ENCODE measurements around the gene NISCH. TPM values are rescaled to one million over a fixed set of nuclear protein-coding genes. Genes with fewer than 3 reads are reported as not detected.
"Not testable (repeated sequence)": the region's sequence is repeated elsewhere in the genome, so short reads cannot be mapped to it uniquely, and the experiment has no call there.

NISCH gene
- total RNA-seq, 6 experiments from 2014 or later: 46.4 to 62.5 (median 55.8) TPM

DNA sequence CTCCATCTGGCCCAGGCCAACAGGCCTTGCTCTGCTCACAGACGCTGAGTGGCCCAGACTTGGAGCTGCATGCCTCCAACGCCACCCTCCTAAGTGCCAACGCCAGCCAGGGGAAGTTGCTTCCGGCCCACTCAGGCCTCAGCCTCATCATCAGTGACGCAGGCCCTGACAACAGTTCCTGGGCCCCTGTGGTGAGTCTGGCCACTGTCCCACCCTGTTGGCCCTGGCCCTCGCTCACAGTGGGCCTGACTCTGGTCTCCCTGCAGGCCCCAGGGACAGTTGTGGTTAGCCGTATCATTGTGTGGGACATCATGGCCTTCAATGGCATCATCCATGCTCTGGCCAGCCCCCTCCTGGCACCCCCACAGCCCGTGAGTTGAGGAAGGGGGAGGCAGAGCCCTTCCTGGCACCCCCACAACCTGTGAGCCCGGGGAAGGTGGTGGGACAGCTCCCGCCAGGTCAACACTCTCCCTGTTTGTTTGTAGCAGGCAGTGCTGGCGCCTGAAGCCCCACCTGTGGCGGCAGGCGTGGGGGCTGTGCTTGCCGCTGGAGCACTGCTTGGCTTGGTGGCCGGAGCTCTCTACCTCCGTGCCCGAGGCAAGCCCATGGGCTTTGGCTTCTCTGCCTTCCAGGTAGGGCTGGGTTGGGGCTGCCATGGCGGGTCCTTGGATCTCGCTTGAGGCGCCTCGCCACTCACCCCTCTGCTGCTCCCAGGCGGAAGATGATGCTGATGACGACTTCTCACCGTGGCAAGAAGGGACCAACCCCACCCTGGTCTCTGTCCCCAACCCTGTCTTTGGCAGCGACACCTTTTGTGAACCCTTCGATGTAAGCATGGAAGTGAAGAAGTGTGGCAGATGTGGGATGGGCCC lies 68.2 kb downstream of the NISCH start:
- Mint-ChIP-seq H3K4me3 (no peak overlapping the region), H3K4me1 (ENCODE audit: low read depth) (peaks cover 5% of the 10 kb centered on the region; the same call in 1 of the 2 replicates), H3K27ac (no peak overlapping the region), H3K27me3 (ENCODE audit: insufficient read depth) (no peaks in the 10 kb centered on the region), H3K36me3 (ENCODE audit: low read depth) (peaks cover 10% of the 10 kb centered on the region), H3K9me3 (no peaks in the 10 kb centered on the region)
- DNase-seq: no peak
- TF ChIP-seq, protein P1, sequence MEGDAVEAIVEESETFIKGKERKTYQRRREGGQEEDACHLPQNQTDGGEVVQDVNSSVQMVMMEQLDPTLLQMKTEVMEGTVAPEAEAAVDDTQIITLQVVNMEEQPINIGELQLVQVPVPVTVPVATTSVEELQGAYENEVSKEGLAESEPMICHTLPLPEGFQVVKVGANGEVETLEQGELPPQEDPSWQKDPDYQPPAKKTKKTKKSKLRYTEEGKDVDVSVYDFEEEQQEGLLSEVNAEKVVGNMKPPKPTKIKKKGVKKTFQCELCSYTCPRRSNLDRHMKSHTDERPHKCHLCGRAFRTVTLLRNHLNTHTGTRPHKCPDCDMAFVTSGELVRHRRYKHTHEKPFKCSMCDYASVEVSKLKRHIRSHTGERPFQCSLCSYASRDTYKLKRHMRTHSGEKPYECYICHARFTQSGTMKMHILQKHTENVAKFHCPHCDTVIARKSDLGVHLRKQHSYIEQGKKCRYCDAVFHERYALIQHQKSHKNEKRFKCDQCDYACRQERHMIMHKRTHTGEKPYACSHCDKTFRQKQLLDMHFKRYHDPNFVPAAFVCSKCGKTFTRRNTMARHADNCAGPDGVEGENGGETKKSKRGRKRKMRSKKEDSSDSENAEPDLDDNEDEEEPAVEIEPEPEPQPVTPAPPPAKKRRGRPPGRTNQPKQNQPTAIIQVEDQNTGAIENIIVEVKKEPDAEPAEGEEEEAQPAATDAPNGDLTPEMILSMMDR (IDR thresholded peaks at IDR 0.05): no peak

DNA sequence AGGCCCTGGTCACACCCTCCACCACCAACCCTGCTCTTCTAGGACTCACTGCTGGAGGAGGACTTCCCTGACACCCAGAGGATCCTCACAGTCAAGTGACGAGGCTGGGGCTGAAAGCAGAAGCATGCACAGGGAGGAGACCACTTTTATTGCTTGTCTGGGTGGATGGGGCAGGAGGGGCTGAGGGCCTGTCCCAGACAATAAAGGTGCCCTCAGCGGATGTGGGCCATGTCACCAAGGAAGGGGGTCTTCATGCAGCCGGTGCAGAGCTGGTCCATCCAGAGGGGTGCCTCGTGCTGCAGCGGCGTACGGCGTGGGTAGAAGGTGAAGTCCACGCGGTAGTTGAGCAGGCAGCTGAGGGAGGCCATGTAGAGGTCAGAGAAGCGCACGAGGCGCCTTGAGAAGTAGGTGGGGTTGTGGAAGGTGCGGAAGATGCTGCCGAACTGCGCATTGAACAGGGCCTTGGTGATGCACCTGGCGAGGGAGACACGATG lies 68.9 kb downstream of the NISCH start:
- DNase-seq: no peak
- Mint-ChIP-seq H3K4me1 (ENCODE audit: low read depth) (peaks cover 7% of the 10 kb centered on the region; the same call in 1 of the 2 replicates), H3K27me3 (ENCODE audit: insufficient read depth) (no peaks in the 10 kb centered on the region), H3K27ac (no peak overlapping the region), H3K9me3 (no peaks in the 10 kb centered on the region), H3K4me3 (no peak overlapping the region), H3K36me3 (ENCODE audit: low read depth) (peaks cover 13% of the 10 kb centered on the region)
- TF ChIP-seq, protein P1 (IDR thresholded peaks at IDR 0.05): no peak

DNA sequence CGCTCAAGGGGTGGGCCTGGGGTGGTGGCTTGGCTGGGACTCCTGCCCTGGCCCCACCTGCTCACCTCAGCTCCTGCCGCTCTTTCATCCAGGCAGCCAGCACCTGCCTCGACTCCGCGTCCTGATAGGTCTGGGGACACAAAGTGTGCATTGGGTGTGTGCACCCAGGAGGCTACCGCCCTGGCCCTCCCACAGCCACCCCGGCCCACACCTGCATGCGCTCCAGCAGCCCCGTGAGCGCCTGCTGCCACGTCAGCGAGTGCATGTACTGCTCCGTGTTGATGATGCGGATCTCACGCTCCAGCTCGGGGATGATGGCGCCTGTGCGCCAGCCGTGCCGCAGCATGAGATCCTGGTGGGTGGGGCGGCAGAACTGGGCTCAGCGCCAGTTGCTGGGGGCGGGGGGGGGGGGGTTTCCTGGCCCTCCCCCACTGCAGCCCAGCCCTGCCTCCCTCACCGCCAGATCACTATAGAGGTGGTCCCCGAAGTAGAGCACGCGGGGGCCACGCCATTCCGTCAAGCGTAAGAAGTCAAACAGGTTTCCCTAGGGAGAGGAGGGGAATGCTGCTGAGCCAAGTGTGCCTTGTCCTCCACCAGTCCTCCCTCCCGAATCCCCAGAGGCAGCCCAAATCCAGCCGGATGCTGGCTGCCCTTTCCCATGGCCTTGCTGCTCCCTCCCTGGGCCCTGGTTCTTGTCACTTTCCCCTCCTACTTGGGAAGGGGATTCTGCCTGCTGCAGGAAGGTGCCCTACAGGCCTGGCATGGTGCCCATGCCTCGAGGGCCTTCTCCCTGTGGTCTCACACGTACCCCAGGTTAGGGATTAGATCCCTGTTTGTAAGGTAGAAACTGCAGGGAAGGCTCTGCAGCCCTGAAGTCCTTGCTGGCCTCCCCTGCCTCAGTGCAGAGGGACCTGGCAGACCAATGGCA lies 69.6 kb downstream of the NISCH start:
- Mint-ChIP-seq H3K27ac (no peak overlapping the region), H3K4me3 (no peak overlapping the region), H3K4me1 (ENCODE audit: low read depth) (peaks cover 14% of the 10 kb centered on the region), H3K9me3 (no peaks in the 10 kb centered on the region), H3K36me3 (ENCODE audit: low read depth) (peaks cover 14% of the 10 kb centered on the region), H3K27me3 (ENCODE audit: insufficient read depth) (no peaks in the 10 kb centered on the region)
- no peak for DNase-seq
- TF ChIP-seq, protein P1 (IDR thresholded peaks at IDR 0.05): no peak

DNA sequence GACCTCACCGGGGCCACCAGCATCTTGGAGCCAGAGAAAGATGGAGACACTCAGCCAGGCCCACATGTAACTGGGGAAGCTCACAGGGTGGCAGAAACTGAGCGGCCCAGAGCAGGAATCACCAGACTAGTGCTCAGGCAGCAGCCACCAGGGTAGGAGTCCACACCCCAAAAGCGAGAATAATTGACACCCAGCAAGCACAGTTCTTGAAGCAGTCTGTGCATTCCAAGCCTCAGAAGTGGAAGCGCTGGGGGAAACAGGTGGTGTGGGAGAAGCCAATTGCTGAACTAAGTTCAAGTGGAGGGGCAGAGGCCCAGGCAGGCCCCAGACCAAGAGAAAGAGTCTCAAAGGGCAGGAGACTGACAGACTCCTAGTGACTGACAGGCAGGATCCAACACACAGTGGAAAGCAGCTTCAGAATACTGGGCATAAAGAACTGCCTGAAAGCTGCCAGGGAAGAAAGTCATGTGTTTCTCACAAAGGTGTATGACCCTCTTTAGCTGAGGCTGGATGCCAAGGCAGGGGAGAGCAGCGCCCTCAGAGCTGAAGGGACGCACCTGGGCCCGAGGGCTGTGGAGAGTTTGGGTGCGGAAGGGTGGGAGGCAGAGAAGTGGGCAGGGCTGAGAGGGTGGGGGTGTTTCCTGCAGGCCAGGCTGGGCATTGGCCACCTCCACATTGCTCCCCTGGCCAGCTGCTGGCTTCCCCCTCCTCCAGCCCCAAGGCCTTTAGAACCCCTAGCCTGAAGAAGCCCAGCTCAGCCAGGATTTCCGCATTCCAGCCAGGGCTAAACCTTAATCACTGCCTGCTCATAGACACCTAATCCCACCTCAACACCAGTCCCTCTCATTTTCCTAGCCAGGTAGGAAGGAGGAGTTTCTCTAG lies 70.5 kb downstream of the NISCH start:
- Mint-ChIP-seq H3K27me3 (ENCODE audit: insufficient read depth) (no peaks in the 10 kb centered on the region), H3K4me1 (ENCODE audit: low read depth) (peaks cover 21% of the 10 kb centered on the region), H3K36me3 (ENCODE audit: low read depth) (peaks cover 14% of the 10 kb centered on the region), H3K27ac (peak overlapping the region; percentile 40; the same call in 1 of the 2 replicates), H3K9me3 (no peaks in the 10 kb centered on the region), H3K4me3 (no peak overlapping the region)
- TF ChIP-seq, protein P1 (IDR thresholded peaks at IDR 0.05): no peak
- DNase-seq: no peak

DNA sequence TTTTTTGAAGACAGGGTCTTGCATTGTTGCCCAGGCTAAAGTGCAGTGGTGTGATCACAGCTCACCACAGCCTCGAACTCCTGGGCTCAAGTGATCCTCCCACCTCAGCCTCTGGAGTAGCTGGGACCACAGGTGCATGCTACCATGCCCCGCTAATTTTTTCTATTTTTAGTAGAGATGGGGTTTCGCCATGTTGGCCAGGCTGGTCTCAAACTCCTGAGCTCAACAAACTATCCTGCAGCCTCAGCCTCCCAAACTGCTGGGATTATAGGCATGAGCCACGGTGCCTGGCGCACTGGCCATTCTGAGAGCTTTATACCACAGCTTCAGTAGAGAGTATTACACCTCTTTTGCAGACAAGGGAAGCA lies 71.3 kb downstream of the NISCH start:
- not testable (repeated sequence) for H3K27ac Mint-ChIP-seq; H3K9me3 Mint-ChIP-seq; DNase-seq; H3K4me3 Mint-ChIP-seq; H3K27me3 Mint-ChIP-seq (ENCODE audit: insufficient read depth)
- H3K4me1 Mint-ChIP-seq (ENCODE audit: low read depth): peaks cover 21% of the 10 kb centered on the region
- H3K36me3 Mint-ChIP-seq (ENCODE audit: low read depth): peaks cover 14% of the 10 kb centered on the region
